Measurements from ENCODE around the gene ZNF526. TPM values are rescaled to one million over a fixed set of nuclear protein-coding genes. Genes with fewer than 3 reads are reported as not detected.

ZNF526 gene
- total and polyA plus RNA-seq, 9 of the 15 experiments (the other 6 are each of a cell fraction or from before 2014, with no cell fraction given): 1.3 to 17.9 (median 6.2) TPM

DNA sequence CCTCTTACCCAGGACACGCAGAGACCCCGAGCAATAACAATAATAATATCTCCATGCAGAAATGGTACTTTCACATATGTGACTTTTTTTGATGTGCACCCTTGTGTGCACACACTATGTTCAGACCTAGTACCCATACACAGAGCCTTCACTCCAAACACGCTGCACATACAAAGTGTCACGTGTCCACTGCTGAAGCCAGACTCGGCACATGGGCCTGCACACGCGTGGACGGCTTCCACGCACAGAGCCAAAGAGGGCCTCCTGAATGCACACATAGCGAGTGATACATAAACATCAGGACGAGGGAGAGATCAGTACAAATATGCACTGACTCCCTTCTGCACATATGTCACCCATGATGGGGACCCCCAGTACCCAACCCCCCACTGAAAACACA, 45.9 kb upstream of the ZNF526 start:
- WGBS (ENCODE audit: insufficient coverage, low coverage, missing lambda C conversion rate): 6% methylated on average over 11 of the region's 11 CpGs
- TF ChIP-seq, protein P1, sequence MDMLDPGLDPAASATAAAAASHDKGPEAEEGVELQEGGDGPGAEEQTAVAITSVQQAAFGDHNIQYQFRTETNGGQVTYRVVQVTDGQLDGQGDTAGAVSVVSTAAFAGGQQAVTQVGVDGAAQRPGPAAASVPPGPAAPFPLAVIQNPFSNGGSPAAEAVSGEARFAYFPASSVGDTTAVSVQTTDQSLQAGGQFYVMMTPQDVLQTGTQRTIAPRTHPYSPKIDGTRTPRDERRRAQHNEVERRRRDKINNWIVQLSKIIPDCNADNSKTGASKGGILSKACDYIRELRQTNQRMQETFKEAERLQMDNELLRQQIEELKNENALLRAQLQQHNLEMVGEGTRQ (CRISPR knock-in tag; IDR thresholded peaks at IDR 0.05): 0 out of 2 replicates have a peak, but pooled peaks have one; percentile 2
- TF ChIP-seq, protein P2, sequence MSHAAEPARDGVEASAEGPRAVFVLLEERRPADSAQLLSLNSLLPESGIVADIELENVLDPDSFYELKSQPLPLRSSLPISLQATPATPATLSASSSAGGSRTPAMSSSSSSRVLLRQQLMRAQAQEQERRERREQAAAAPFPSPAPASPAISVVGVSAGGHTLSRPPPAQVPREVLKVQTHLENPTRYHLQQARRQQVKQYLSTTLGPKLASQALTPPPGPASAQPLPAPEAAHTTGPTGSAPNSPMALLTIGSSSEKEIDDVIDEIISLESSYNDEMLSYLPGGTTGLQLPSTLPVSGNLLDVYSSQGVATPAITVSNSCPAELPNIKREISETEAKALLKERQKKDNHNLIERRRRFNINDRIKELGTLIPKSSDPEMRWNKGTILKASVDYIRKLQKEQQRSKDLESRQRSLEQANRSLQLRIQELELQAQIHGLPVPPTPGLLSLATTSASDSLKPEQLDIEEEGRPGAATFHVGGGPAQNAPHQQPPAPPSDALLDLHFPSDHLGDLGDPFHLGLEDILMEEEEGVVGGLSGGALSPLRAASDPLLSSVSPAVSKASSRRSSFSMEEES (CRISPR knock-in tag; IDR thresholded peaks at IDR 0.05): 0 out of 2 replicates have a peak, but pooled peaks have one; percentile 3
- TF ChIP-seq POLR2H (tag; IDR thresholded peaks at IDR 0.05; ENCODE audit: low read depth): no peak
- Histone ChIP-seq H3K27me3 (ENCODE audit: control insufficient read depth in 2 of 2, insufficient read depth in 2 of 2, low read length in 2 of 2) (peaks cover 57 to 97% of the 10 kb centered on the region in 2 experiments), H3K4me1 (replicated peaks in 1 of 2; ENCODE audit: control insufficient read depth in 2 of 2, insufficient read depth in 2 of 2, low read length in 2 of 2) (peaks cover 0 to 15% of the 10 kb centered on the region in 2 experiments; a peak in 2 of 5 replicates), H3K36me3 (ENCODE audit: control insufficient read depth, insufficient read depth, low read length) (no peaks in the 10 kb centered on the region), H2AFZ (ENCODE audit: low read depth, low read length) (no peak overlapping the region), H3K4me3 (no peak overlapping the region), H3K9ac (ENCODE audit: insufficient read depth in 1 of 2, low read depth in 2 of 2, low read length in 2 of 2) (no peak overlapping the region), H3K9me3 (replicated peaks; ENCODE audit: control insufficient read depth, insufficient read depth, low read depth, low read length) (no peaks in the 10 kb centered on the region), H3K27ac (ENCODE audit: extremely low read depth, low read depth, low read length) (no peak overlapping the region), H3K9me1 (ENCODE audit: control insufficient read depth, insufficient read depth, low read length) (no peaks in the 10 kb centered on the region), H4K20me1 (replicated peaks; ENCODE audit: control insufficient read depth, insufficient read depth, low read length) (peaks cover 15% of the 10 kb centered on the region; the same call in 1 of the 2 replicates), H3K79me2 (ENCODE audit: control insufficient read depth, insufficient read depth, low read length) (no peaks in the 10 kb centered on the region), H3K4me2 (ENCODE audit: insufficient read depth, low read length) (no peak overlapping the region)
- ATAC-seq: no peak
- no peak for FAIRE-seq
- no TSS peak for BruUV-seq (replicated peaks)
- no peak for DNase-seq (ENCODE audit: extremely low read depth in 1 of 4, low spot score in 3 of 4)
- CTCF ChIA-PET (ENCODE audit: low intra/inter-chr PET ratio): no interaction called here
- intact Hi-C loops (cut with micrococcal nuclease): no loop called here
- in situ Hi-C loops (cut with MboI): no loop called here
- POLR2A ChIA-PET: interaction anchor here (0.6 kb wide), 1 partner anchor 276 kb away, joined by 5 read pairs; no protein-coding TSS in a partner anchor

Data from K562 (cell line).